Motor neuron (in vitro differentiated cells): ENCODE results near the gene B3GNT4. TPM values are rescaled to one million over a fixed set of nuclear protein-coding genes. Genes with fewer than 3 reads are reported as not detected.
A peak's percentile ranks its signal among the peaks of the same experiment; 100 is the strongest.

Experiments
- ATAC-seq, 8 experiments: fragments of 200-7000 bp; cut with Tn5 transposase; replicated peaks in 6 of 8; 2 replicates each; pipeline ENCODE4 v1.8.0; 2021; ENCODE audit warnings: mild to moderate bottlenecking in 8 of 8, moderate library complexity in 8 of 8
- H3K27ac ChIP-seq, 2 donors: fragments of 250-450 bp; sonication (Bioruptor Pico); 2 replicates each; pipeline ENCODE4 v1.9.0; 2021; ENCODE audit warnings: antibody characterized with exemption in 2 of 2, mild to moderate bottlenecking in 2 of 2, moderate library complexity in 1 of 2
- H3K4me1 ChIP-seq, 2 donors: fragments of 250-450 bp; sonication (Bioruptor Pico); replicated peaks in 1 of 2; 2 replicates each; pipeline ENCODE4 v1.6.1; 2021; ENCODE audit warnings: antibody characterized with exemption in 2 of 2, mild to moderate bottlenecking in 2 of 2, moderate library complexity in 1 of 2
- H3K4me3 ChIP-seq, 5 donors: fragments of 250-450 bp; sonication (Bioruptor Pico); 2 replicates each; pipeline ENCODE4 v1.9.0; 2021; ENCODE audit warnings: antibody characterized with exemption in 5 of 5, mild to moderate bottlenecking in 5 of 5, moderate library complexity in 4 of 5
- WGBS, 10 experiments: fragments of 450-650 bp; shearing (Covaris generic); methylation state at CpG; one replicate each; pipeline ENCODE4 v1.0.0; 2022; 5-methylcytosine and 5-hydroxymethylcytosine counted together
- in situ Hi-C, 9 experiments: fragments of 400-800 bp; cut with MboI; loops; one replicate each; pipeline ENCODE4 v1.15.0; 2021; ENCODE audit warnings: low sequenced_read_pairs in 9 of 9, low pct_unique_long_range_greater_than_20kb in 2 of 9; ENCODE audit not compliant: unreplicated experiment in 9 of 9
- total RNA-seq, 8 experiments: library from RNA; unstranded; fragments of 300-600 nt; gene quantifications; 2 replicates each; pipeline versions ENCODE4 v1.2.3 to v1.2.4, GENCODE V29; 2022

Gene B3GNT4
- 1 to 10 TPM; 1.3 to 6.0 (median 2.4) TPM for total RNA-seq

- Histone ChIP-seq H3K4me1 (no peaks in the 10 kb centered on the region), H3K4me3 (peak within 1 kb of the TSS; percentile 50 to 79 (median 56)), H3K27ac (no peak within 1 kb of the TSS)
- WGBS, 10 experiments: 0 to 3% (median 1%) methylated on average over 1 to 8 of the region's 104 CpGs; no CpG with 5 or more reads in 6 of the 10 experiments
- in situ Hi-C loops: no loop called here
- peak; percentile 77 to 87 (median 82) for ATAC-seq
These were observed at the start of gene B3GNT4 for GRCh38 chr12:122203301-122204166. B3GNT4 (plus strand) TSS chr12:122203709; CDS start chr12:122204619, 910 bp downstream.

GRCh38 chr12:122155705-122156104, 47.8 kb upstream of the B3GNT4 start:
- WGBS, 10 experiments: 48 to 100% (median 56%) methylated on average over 1 to 6 of the region's 10 CpGs; no CpG with 5 or more reads in 5 of the 10 experiments
- no peak for ATAC-seq
- in situ Hi-C loops: no loop called here

GRCh38 chr12:122158700-122159285, 44.7 kb upstream of the B3GNT4 start:
- Histone ChIP-seq H3K4me3 (no peak overlapping the region), H3K4me1 (no peaks in the 10 kb centered on the region), H3K27ac (no peak overlapping the region)
- no peak for ATAC-seq
- in situ Hi-C loops: no loop called here
- 17 to 90% (median 68%) methylated on average over 1 to 7 of the region's 7 CpGs for WGBS, 10 experiments

More at GRCh38 chr12:122155705-122156104, 47.8 kb upstream of the B3GNT4 start:
- Histone ChIP-seq H3K27ac (no peak overlapping the region), H3K4me1 (no peaks in the 10 kb centered on the region), H3K4me3 (no peak overlapping the region)

DNA sequence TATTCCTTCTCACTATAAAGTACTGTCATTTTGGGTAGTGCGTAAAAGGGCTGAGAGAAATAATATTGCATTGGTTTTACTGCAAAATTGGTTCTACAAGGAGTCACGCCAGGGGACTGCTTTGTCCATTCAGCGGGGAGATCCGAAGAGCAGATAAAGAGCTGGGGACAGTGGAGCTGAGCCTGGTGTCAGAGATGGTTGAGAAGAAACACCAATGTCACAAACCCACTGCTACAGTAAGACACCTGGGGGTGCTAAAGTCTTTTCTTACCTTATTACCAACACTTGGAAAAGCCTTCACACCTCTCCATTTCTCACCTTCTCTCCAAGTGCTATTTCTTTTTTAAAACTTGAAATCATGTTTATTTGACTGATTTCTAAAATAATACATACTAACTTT, 43.6 kb upstream of the B3GNT4 start:
- in situ Hi-C loops: no loop called here
- no peak overlapping the region for H3K27ac ChIP-seq
- ATAC-seq: no peak

DNA sequence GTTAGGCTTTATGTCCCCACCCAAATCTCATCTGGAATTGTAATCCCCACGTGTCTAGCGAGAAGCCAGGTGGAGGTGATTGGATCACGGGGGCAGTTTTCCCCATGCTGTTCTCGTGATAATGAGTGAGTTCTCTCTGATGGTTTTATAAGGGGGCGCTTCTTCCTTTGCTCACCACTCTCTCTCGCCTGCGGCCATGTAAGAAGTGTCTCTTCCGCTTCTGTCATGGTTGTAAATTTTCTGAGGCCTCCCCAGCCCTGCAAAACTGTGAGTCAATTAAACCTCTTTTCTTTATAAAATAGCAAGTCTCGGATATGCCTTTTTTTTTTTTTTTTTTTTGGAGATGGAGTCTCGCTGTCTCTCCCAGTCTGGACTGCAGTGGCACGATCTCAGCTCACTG, 42.7 kb upstream of the B3GNT4 start:
- 25 to 60% (median 40%) methylated on average over 1 to 4 of the region's 11 CpGs; no CpG with 5 or more reads in 5 of the 10 experiments for WGBS, 10 experiments
- Histone ChIP-seq H3K4me1 (no peaks in the 10 kb centered on the region), H3K4me3 (no peak overlapping the region), H3K27ac (no peak overlapping the region)
- no peak for ATAC-seq
- in situ Hi-C loops: no loop called here

More for the DNA sequence above, 43.6 kb upstream of the B3GNT4 start:
- Histone ChIP-seq H3K4me1 (no peaks in the 10 kb centered on the region), H3K4me3 (no peak overlapping the region)
- 0 to 81% (median 76%) methylated on average over 1 to 4 of the region's 4 CpGs; no CpG with 5 or more reads in 2 of the 10 experiments for WGBS, 10 experiments

- no peak for ATAC-seq
- in situ Hi-C loops: no loop called here
These were observed 41.8 kb upstream of the B3GNT4 start for GRCh38 chr12:122161682-122162081.

DNA sequence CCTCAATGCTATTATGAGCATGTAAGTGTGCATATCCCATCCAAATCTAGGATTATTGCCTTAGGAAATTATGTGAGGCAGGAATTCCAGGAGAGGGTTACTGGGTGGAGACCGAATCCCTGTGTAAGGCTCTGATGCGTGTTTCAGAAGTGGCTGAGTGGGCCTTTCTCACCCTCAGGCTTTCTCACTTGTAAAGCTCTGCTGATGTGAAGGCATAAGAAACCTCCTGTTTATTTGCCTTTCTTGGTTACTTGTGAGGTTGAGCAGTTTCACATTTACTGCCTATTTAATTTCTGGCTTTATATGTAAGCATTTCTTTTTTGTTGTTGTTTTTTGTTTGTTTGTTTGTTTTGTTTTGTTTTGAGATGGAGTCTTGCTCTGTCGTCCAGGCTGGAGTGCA, 40.5 kb upstream of the B3GNT4 start:
- in situ Hi-C loops: no loop called here
- no peak overlapping the region for H3K4me3 ChIP-seq
- no peak overlapping the region for H3K27ac ChIP-seq
- peaks cover 5 to 9% of the 10 kb centered on the region in 2 donors for H3K4me1 ChIP-seq
- WGBS, 10 experiments: 0 to 100% (median 78%) methylated on average over 1 to 3 of the region's 3 CpGs; no CpG with 5 or more reads in 1 of the 10 experiments
- ATAC-seq: peak in 1 of 8 experiments; percentile 87

More at GRCh38 chr12:122161682-122162081, 41.8 kb upstream of the B3GNT4 start:
- H3K27ac ChIP-seq: no peak overlapping the region
- no peak overlapping the region for H3K4me3 ChIP-seq
- peaks cover 0 to 4% of the 10 kb centered on the region in 2 donors for H3K4me1 ChIP-seq
- 36 to 100% (median 77%) methylated on average over 1 to 7 of the region's 8 CpGs; no CpG with 5 or more reads in 4 of the 10 experiments for WGBS, 10 experiments

DNA sequence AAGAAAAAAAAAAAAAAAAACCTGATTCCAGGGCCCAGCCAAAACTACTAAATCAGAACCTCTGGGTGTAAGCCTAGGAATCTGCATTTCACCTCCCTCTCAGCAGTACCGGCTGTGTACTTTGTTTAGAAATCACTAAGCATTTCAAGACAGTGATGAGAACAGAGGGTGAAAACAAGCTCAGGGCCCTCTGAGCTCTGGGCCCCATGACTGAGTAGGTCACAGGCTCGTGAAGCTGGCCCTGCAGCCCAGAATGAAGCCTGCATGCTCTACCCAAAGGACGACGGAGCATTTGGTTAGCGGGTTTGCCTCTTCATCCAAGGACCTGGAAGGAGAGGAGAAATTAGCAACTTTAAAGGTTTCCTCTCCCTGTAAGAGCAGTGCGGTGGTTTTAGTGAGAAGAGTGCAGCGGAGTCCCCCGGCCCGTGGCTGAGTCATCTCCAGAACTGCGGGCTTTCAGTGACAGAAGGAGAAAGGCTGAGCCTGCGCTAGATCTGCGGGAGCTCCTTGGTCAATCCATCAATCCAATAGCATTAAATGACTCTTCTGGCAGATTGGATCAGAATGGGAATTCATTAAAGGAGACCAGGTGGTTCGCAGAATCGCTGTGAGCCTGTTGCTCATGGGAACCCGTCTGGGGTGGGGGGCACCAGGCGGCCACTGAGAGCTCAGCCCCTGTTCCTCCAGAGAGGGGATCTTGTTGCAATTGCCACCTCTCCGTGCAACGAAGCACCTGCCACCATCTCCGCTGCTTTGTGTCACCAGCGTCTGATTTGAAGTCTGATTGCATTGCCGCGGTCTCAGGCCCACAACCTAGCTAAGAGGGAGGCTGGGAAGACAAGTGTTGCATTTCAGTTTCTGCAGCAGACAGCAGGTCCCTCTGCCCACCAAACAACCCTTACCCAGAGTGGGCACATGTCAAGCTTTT, 36.8 kb upstream of the B3GNT4 start:
- no peak overlapping the region for H3K27ac ChIP-seq
- in situ Hi-C loops: no loop called here
- peaks cover 5 to 9% of the 10 kb centered on the region in 2 donors for H3K4me1 ChIP-seq
- H3K4me3 ChIP-seq: no peak overlapping the region
- WGBS, 10 experiments: 50 to 100% (median 70%) methylated on average over 2 to 14 of the region's 22 CpGs; no CpG with 5 or more reads in 1 of the 10 experiments
- peak in 5 of 8 experiments; percentile 97 to 98 (median 98) for ATAC-seq

GRCh38 chr12:122167356-122167925, 36.1 kb upstream of the B3GNT4 start:
- H3K4me1 ChIP-seq: peaks cover 5 to 9% of the 10 kb centered on the region in 2 donors
- H3K4me3 ChIP-seq: no peak overlapping the region
- no peak for ATAC-seq
- H3K27ac ChIP-seq: no peak overlapping the region
- in situ Hi-C loops: no loop called here
- 50 to 96% (median 88%) methylated on average over 2 to 10 of the region's 10 CpGs; no CpG with 5 or more reads in 1 of the 10 experiments for WGBS, 10 experiments

- WGBS, 10 experiments: 33 to 100% (median 74%) methylated on average over 1 to 3 of the region's 3 CpGs; no CpG with 5 or more reads in 3 of the 10 experiments
These were observed 35.0 kb upstream of the B3GNT4 start for GRCh38 chr12:122168492-122168891.

GRCh38 chr12:122171399-122171798, 32.1 kb upstream of the B3GNT4 start:
- Histone ChIP-seq H3K4me3 (no peak overlapping the region), H3K27ac (no peak overlapping the region), H3K4me1 (peaks cover 5 to 8% of the 10 kb centered on the region in 2 donors)
- in situ Hi-C loops: no loop called here
- ATAC-seq: no peak
- 22 to 100% (median 91%) methylated on average over 1 to 4 of the region's 5 CpGs; no CpG with 5 or more reads in 2 of the 10 experiments for whole genome bisulfite sequencing, 10 experiments

More at GRCh38 chr12:122168492-122168891, 35.0 kb upstream of the B3GNT4 start:
- H3K4me3 ChIP-seq: no peak overlapping the region
- in situ Hi-C loops: no loop called here
- no peak for ATAC-seq
- H3K27ac ChIP-seq: no peak overlapping the region
- H3K4me1 ChIP-seq: peaks cover 5 to 9% of the 10 kb centered on the region in 2 donors
